Pancreas (tissue), 10 donors: Measurements from ENCODE around the gene TOR1AIP2. TPM values are rescaled to one million over a fixed set of nuclear protein-coding genes. Genes with fewer than 3 reads are reported as not detected.

ENCODE experiments used
- ATAC-seq, 4 donors: fragments of 200-7000 bp; cut with Tn5 transposase; one replicate each; pipeline versions ENCODE4 v1.8.0 to v1.9.1; 2020; ENCODE audit warnings: mild to moderate bottlenecking in 4 of 4, moderate library complexity in 4 of 4
- DNase-seq, 6 donors: peaks; one replicate each; pipeline ENCODE4 v3.0.0-alpha.2; 2020
- FAIRE-seq: peaks from 2 replicates; lab custom pipeline; 2012; peaks lifted over from hg19 to GRCh38; lab: Jason Lieb, UNC
- H3K27ac ChIP-seq, 4 donors: fragments of 200-600 bp; sonication (generic); 1 replicate in 3 of 4; 2 replicates in 1 of 4; pipeline versions ENCODE4 v1.5.0 to v1.8.0; 2020
- H3K27me3 ChIP-seq, 4 donors: fragments of 200-600 bp; one replicate each; pipeline ENCODE4 v1.8.0; 2021
- H3K36me3 ChIP-seq, 3 donors: fragments of 200-600 bp; sonication (generic) in 1 of 3; one replicate each; pipeline versions ENCODE4 v1.5.0 to v1.8.0; 2020 to 2021
- H3K4me1 ChIP-seq, 3 donors: fragments of 200-600 bp; one replicate each; pipeline ENCODE4 v1.8.0; 2021
- H3K4me3 ChIP-seq, 4 donors: fragments of 200-600 bp; sonication (generic) in 2 of 4; one replicate each; pipeline versions ENCODE4 v1.5.0 to v1.8.0; 2020 to 2021
- H3K9me3 ChIP-seq, 4 donors: fragments of 200-600 bp; one replicate each; pipeline ENCODE4 v1.8.0; 2021
- CTCF ChIP-seq, 4 donors: fragments of 200-600 bp; sonication (generic) in 3 of 4; IDR thresholded peaks; one replicate each; pipeline versions ENCODE4 v1.5.0 to v1.8.0; 2021; ENCODE audit warnings: antibody characterized with exemption in 4 of 4
- WGBS, 2 donors: extraction: QIAGEN DNeasy Blood & Tissue Kit; methylation state at CpG; one replicate each; pipeline ENCODE4 v1.1.7; 2013; 5-methylcytosine and 5-hydroxymethylcytosine counted together
- intact Hi-C, 3 donors: fragments of 100-400 bp; cut with DNase I; formaldehyde crosslinking; loops; one replicate each; pipeline versions ENCODE4 v1.11.1 to v1.14.2; 2022
- polyA plus RNA-seq, 2 donors: library from polyadenylated mRNA; stranded (reverse); fragments of 200-250 nt; gene quantifications; one replicate each; pipeline ENCODE4 v1.2.3, GENCODE V29; 2013
- total RNA-seq, 6 donors: library from RNA; stranded (reverse); fragmentation: NEBNext Ultra II Directional in 4 of 6; extraction: Animal tissue kit (Norgen Biotek cat#: 25700) in 4 of 6; gene quantifications; one replicate each; pipeline versions ENCODE4 v1.2.1 to v1.2.4, GENCODE V29; 2021 to 2023
- donor health status: healthy with polysubstance abuse.
- donor health status: DM: no; HTN: no; CAD: no; lungs with moderate emphysema.
- donor health status: DM: no; HTN: no; CAD: no.
- donor health status: control.
- donor health status: control.
- donor health status: Bipolar disorder and iron deficiency.
- donor health status: DM: yes; HTN: yes; CAD: no.
- donor health status: DM: no; HTN: no; CAD: no.
- donor health status: DM: no; HTN: no; CAD: no.
- donor health status: DM: yes; HTN: yes; CAD: no.

The TOR1AIP2 gene
- total and polyA plus RNA-seq, 8 donors: 9.7 to 69.4 (median 33.6) TPM

- Histone ChIP-seq H3K9me3 (no peaks in the 10 kb centered on the region), H3K4me1 (no peaks in the 10 kb centered on the region), H3K27ac (no peak overlapping the region), H3K4me3 (no peak overlapping the region), H3K36me3 (no peaks in the 10 kb centered on the region), H3K27me3 (no peaks in the 10 kb centered on the region)
- TF ChIP-seq CTCF (IDR thresholded peaks at IDR 0.05): no peak
- FAIRE-seq (no peak), DNase-seq (no peak), ATAC-seq (no peak)
- WGBS, 2 donors: 78 to 92% methylated on average over 4 of the region's 4 CpGs
- intact Hi-C loops: no loop called here
Observed at GRCh38 chr1:179823693-179824092, 53.9 kb downstream of the TOR1AIP2 start.

GRCh38 chr1:179822065-179822464 is 55.5 kb downstream of the TOR1AIP2 start:
- 78 to 82% methylated on average over 2 of the region's 2 CpGs for WGBS, 2 donors
- Histone ChIP-seq H3K4me1 (no peaks in the 10 kb centered on the region), H3K4me3 (no peak overlapping the region), H3K27me3 (no peaks in the 10 kb centered on the region), H3K27ac (no peak overlapping the region), H3K9me3 (no peaks in the 10 kb centered on the region), H3K36me3 (no peaks in the 10 kb centered on the region)
- ATAC-seq (no peak), FAIRE-seq (no peak), DNase-seq (no peak)
- TF ChIP-seq CTCF (IDR thresholded peaks at IDR 0.05): no peak
- intact Hi-C loops: no loop called here

- Histone ChIP-seq H3K27ac (no peak overlapping the region), H3K36me3 (no peaks in the 10 kb centered on the region), H3K4me3 (no peak overlapping the region), H3K4me1 (no peaks in the 10 kb centered on the region), H3K9me3 (no peaks in the 10 kb centered on the region), H3K27me3 (no peaks in the 10 kb centered on the region)
- TF ChIP-seq CTCF (IDR thresholded peaks at IDR 0.05): no peak
- DNase-seq (peak in 1 of 6 donors; percentile 17), FAIRE-seq (no peak), ATAC-seq (no peak)
- 71 to 73% methylated on average over 9 of the region's 9 CpGs for WGBS, 2 donors
- intact Hi-C loops: no loop called here
Observed at GRCh38 chr1:179821524-179821923, 56.1 kb downstream of the TOR1AIP2 start.

GRCh38 chr1:179820226-179820970 is 57.2 kb downstream of the TOR1AIP2 start:
- TF ChIP-seq CTCF (IDR thresholded peaks at IDR 0.05): no peak
- Histone ChIP-seq H3K36me3 (no peaks in the 10 kb centered on the region), H3K9me3 (no peaks in the 10 kb centered on the region), H3K4me1 (peaks cover 0 to 3% (median 0%) of the 10 kb centered on the region in 3 donors), H3K27ac (no peak overlapping the region), H3K4me3 (no peak overlapping the region), H3K27me3 (no peaks in the 10 kb centered on the region)
- FAIRE-seq (no peak), ATAC-seq (no peak), DNase-seq (no peak)
- WGBS, 2 donors: 81 to 84% methylated on average over 9 of the region's 9 CpGs
- intact Hi-C loops: no loop called here

GRCh38 chr1:179818743-179819173 is 58.8 kb downstream of the TOR1AIP2 start:
- Histone ChIP-seq H3K27ac (no peak overlapping the region), H3K27me3 (no peaks in the 10 kb centered on the region), H3K36me3 (no peaks in the 10 kb centered on the region), H3K4me1 (peaks cover 0 to 5% (median 0%) of the 10 kb centered on the region in 3 donors), H3K9me3 (no peaks in the 10 kb centered on the region), H3K4me3 (no peak overlapping the region)
- FAIRE-seq (no peak), ATAC-seq (no peak), DNase-seq (no peak)
- 53 to 59% methylated on average over 14 of the region's 14 CpGs for WGBS, 2 donors
- intact Hi-C loops: no loop called here
- TF ChIP-seq CTCF (IDR thresholded peaks at IDR 0.05): no peak
